GM18858 (cell line): ENCODE data around the gene MINDY4.
"Not testable (repeated sequence)": the region's sequence is repeated elsewhere in the genome, so short reads cannot be mapped to it uniquely, and the experiment has no call there.

Experiments
- ATAC-seq: cut with Tn5 transposase; IDR thresholded peaks from one replicate; pipeline ENCODE4 v1.9.1; 2021; ENCODE audit not compliant: unreplicated experiment

MINDY4 gene

GRCh38 chr7:30800785-30801252 lies 29.6 kb downstream of the MINDY4 start:
- ATAC-seq = peak; percentile 22

DNA sequence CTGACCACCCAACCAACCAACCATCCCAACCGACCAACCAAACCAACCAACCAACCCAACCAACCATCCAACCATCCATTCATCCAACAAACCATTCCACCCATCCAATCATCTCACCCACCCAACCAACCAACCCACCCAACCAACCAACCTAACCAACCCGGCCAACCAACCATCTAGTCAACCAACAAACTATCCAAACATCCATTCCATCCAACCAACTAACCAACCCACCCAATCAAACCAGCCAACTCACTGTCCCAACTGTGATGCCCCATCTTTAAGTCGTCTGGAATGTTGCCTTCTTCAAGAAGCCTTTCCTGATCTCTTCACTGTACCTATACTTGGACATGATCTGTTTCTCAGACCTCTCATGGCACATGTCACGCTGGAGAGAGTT lies 31.6 kb downstream of the MINDY4 start:
- no peak for ATAC-seq

GRCh38 chr7:30804078-30804661 lies 33.0 kb downstream of the MINDY4 start:
- no peak for ATAC-seq

DNA sequence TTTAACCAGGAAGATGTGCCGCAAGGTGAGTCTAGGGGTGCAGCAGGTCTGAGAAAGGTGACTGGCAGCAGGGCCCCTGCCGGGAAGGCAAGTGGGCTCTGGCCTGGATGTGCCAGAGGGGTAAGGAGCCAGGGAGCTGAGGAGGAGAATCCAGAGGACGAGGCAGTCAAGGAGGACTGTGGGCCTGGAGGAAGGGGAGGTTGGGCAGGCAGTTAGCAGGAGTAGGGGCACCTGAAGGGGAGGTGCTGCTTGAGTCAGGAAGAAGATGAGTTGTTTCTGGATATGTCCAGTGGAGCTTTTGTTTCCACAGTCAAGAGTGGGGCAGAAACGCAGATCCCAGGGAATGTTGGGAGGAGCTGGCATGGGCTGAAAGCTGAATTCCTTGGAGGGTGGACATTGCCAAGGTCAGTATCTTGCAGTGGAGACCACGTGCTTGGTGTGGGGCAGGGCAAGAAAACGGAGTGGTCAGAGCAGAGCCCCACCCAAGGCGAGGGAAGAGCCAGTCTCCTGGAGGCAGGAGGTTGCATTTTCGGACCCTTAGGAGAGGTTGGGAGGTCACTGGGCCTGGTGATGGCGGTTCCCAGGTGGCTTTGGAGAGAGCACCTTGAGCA lies 34.0 kb downstream of the MINDY4 start:
- ATAC-seq = no peak

DNA sequence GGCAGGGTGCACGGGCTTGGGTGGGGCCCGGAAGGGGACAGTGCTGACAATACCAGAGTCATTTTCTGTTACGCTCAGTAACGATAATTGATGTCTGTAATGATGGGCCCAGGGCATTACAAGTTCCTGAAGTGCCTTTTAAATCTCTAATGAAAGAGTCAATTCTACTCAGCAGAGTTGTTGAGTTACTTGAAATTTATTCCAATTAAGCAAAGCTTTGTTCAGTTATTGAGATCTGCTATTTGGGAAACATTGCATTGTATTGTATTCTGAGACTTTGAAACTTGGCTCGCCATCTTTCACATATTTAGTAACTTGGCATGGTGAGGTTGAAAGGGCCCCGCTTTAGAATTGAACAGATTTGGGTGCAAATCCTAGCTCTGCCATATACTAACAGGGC lies 34.7 kb downstream of the MINDY4 start:
- ATAC-seq = no peak

DNA sequence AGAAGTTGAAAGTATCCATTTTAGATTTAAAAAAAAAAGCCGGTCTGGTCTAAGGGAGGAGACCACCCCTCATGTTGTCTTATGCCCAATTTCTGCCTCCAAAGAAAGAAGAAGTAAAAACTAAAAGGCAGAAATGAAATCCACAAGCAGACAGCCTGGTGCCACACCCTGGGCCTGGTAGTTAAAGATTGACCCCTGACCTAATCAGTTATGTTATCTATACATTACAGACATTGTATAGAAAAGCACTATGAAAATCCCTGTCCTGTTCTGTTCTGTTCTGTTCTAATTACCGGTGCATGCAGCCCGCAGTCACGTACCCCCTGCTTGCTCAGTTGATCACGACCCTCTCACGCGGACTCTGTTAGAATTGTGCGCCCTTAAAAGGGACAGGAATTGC lies 36.3 kb downstream of the MINDY4 start:
- not testable (repeated sequence) for ATAC-seq

GRCh38 chr7:30807941-30808340 lies 36.7 kb downstream of the MINDY4 start:
- not testable (repeated sequence) for ATAC-seq

DNA sequence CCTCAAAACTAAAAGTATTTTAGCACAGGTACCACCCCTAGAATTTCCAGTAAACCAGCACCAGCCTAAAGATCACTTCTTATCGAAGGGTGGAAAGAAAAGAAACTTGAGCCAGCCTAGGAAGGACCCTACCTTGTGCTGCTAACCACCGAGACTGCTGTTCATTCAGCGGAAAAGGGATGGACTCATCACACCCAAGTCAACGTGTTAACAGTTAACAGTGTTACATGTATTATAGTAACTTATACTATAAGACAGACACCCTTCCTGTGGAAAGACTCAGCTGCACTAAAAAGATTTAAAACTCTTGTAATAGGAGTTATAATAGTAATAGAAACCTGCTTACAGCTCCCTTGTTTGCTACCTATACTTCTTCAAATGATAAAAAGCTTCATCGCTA lies 39.8 kb downstream of the MINDY4 start:
- no peak for ATAC-seq

DNA sequence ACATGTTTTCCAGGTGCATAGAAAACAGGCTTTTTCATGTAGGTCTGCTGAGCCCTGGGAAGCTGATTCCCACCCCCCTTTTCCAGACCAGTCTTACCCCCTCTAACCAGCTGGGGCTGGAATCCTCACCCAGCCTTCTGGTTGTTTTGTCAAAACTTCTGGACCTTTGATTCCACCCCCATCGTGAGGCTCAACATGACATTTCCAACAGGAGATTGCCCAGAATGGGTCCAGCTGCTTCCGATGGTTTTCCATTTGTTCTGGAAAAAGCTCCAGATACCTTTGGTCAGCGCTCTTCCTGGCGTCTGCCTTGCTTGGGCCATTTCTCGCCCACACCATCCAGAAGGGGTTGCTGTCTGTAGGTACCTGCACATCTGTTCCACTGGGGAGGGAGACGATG lies 41.5 kb downstream of the MINDY4 start:
- ATAC-seq = no peak

DNA sequence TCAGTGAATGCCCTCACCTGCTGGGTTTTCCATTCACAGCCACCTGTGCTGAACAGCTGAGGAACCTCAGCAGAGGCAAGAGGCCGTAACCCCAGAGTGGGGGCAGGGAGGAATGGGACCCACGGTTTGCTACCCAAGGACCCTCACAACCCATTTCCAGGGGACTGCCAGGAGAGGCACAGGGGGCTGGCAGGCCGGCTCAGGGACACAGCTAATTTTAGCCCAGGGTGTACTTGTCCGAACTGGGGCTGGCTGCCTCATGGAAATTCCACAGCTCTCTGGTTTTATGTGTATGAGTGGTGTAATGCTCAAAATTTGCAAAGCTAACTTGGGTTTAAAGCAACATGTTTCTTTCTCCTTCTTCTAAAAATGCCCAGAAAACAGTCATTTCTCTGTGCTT lies 42.2 kb downstream of the MINDY4 start:
- ATAC-seq = no peak

DNA sequence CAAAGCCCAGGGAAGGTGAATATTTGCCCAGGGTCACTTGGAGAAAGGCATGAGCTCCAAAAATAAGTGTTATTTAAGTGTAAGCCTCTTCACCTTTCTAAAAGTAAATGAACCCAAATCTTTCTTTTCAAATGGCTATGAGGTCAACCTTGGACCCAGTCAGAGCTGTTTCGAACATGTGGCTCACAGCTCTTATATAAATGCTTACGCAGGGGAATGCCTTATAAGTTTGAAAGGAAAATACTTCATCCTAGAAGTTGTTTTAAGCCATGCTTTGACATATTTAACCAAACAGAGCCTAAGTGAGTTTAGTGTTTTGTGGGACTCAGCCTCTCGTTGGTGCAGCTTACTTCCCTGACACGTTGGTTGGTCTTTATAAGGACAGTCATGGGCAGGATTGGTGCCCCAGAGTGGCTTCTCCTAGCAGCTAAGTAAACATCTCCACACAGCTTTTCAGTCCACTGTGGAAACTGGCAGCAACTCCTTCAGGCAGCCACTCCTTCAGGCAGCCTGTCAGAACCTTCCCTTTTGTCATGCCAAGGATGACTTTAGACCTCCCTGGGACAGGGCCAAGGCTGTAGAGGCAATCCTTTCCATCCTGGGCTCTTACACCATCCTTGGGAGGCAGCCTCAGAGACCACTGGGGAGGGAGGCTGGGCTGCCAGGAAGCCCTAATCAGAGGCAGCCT lies 43.6 kb downstream of the MINDY4 start:
- ATAC-seq = no peak

DNA sequence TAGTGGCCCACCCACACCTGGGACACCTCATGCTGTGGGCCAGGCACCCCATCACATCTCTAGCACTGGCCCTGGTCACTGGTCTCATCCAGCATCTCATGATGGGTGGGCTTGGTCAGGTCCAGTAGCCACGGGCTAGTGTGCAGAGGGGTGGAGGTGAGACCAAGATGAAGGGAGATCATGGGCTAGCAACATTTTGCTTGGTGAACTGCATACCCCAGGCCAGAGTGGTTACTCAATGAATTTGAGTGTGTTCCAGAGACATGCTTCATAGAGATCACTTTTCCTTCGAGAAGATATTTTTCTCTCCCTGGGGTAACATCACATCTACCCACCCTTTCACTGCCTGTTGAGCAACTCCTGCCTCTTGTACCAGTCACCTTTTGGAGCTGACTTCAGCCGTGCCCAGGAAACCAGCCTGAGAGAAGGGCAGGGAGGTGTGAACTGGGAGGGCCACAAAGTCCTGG lies 44.2 kb downstream of the MINDY4 start:
- no peak for ATAC-seq

DNA sequence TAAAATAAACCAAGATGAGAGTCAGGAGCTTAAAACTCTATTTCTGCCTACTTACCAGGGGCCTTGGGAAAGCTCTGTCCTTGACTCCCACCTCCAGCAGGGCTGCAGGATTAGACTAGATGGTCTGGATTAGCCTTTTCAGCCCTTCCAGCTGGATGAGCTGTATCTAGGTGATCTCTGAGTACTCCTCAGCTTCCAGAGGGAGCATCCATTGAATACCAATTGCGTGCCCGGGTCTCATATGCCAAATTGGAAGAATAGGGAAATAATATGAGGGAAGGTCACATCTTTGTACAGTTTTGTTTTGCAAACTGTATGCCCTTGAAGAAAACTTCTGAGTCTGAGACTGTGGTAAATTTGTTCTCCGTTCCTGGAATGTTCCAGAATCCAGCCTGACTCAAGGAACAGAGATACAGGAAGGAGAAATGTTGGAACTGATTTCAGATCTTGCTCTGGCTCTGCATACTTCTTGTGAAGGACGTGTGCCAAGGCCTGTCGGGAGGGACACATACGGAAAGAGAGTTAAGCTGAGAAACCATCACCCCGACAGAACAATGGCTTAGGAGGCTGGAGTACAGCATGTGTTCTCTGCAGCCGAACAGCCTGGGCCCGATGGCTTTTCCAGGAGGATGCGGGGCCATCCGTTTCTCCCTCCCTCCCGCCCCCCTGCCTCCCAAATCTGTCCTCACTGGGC lies 44.9 kb downstream of the MINDY4 start:
- no peak for ATAC-seq

- no peak for ATAC-seq
These were observed 45.6 kb downstream of the MINDY4 start for GRCh38 chr7:30816645-30817370.

- no peak for ATAC-seq
These were observed 46.2 kb downstream of the MINDY4 start for GRCh38 chr7:30817371-30817767.

DNA sequence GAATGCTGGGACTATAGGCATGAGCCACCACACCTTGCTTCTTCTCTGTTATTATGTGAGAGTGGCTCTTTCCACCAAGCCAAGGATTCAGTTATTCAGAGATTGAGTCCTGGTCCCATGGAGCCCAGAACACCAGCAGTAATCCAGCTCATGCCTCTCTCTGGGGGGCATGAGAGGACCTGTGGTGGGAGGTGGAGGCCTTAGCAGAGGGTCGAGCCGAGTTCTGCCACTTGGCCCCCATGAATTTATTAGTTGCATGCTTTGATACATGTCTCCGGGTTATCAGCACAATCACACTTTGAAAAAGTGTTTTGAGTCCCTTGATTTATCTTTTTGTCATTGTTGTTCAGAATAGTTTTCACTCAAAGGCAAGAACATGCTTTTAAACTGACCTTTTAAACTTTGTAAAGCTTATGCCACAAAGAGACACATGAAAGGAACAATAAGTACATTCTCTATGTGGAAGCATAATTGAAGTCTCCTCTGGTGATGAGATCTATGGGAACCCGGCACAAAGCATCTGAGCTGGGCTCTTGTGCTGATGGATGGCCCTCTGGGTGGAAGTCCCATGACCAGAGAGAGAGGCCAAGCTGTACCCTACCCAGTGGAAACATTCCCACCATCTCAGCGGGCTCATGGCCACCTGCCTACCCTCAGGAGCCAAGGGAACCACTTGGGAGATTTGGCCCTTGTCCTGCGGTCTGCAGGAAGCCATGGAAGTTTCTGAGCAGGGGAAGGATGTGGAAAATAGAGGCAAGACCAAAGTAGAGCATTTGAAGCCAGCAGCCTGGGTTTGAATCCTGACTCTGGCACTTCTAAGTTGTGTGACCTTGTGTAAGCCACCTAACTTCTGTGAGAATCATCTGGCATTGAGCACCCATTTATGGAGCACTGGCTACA lies 53.9 kb downstream of the MINDY4 start:
- ATAC-seq = no peak

- ATAC-seq = no peak
These were observed 55.0 kb downstream of the MINDY4 start for GRCh38 chr7:30826181-30826580.

GRCh38 chr7:30828591-30828990 lies 57.4 kb downstream of the MINDY4 start:
- ATAC-seq = no peak

DNA sequence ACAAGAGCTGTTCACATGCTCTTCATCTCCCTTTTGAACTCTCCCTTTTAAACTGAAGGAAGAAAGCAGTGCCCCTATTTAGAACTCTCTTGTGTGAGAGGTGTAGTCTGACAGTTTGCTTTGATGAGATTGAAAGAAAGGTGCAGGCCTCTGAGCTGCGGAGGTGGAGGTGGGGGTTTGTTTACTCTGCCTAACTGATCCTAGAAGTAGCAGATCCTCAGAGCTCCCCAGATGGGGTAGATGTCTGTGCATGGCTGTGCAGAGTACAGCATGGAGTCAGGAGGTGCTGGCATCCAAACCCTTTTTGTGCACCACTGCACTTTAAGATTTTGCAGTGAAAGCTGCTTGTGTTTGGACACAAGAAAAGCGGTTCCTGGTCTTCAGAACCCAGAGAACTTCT lies 58.3 kb downstream of the MINDY4 start:
- no peak for ATAC-seq

DNA sequence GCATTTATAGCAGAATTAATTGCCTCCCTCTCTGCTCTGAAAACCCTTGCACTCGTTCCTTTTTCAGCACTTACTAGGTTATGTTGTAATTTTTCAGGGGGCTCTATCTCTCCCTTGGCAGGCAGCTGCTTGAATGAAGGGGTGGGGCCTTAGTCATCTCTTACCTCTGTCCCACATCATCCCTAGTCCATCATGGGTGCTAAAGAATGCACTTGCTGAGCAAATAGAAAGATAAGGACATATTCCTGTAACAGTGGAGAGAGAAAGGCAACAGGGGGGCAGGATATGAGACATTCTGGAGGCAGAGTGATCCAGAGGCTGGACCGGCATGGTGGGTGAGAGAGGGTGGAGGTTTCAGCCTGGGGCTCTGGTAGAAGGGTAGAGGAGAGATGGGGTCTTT lies 60.0 kb downstream of the MINDY4 start:
- no peak for ATAC-seq
